Measurements from ENCODE around the gene ADAM12.
"Not testable (repeated sequence)": the region's sequence is repeated elsewhere in the genome, so short reads cannot be mapped to it uniquely, and the experiment has no call there.

ADAM12 gene

GRCh38 chr10:126181626-126182025 lies 206.7 kb downstream of the ADAM12 start:
- TF ChIP-seq, protein P1, sequence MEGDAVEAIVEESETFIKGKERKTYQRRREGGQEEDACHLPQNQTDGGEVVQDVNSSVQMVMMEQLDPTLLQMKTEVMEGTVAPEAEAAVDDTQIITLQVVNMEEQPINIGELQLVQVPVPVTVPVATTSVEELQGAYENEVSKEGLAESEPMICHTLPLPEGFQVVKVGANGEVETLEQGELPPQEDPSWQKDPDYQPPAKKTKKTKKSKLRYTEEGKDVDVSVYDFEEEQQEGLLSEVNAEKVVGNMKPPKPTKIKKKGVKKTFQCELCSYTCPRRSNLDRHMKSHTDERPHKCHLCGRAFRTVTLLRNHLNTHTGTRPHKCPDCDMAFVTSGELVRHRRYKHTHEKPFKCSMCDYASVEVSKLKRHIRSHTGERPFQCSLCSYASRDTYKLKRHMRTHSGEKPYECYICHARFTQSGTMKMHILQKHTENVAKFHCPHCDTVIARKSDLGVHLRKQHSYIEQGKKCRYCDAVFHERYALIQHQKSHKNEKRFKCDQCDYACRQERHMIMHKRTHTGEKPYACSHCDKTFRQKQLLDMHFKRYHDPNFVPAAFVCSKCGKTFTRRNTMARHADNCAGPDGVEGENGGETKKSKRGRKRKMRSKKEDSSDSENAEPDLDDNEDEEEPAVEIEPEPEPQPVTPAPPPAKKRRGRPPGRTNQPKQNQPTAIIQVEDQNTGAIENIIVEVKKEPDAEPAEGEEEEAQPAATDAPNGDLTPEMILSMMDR (IDR thresholded peaks at IDR 0.05; ENCODE audit: low read depth, low read length) = no peak
- no peak for DNase-seq (ENCODE audit: extremely low read depth, low read depth)

DNA sequence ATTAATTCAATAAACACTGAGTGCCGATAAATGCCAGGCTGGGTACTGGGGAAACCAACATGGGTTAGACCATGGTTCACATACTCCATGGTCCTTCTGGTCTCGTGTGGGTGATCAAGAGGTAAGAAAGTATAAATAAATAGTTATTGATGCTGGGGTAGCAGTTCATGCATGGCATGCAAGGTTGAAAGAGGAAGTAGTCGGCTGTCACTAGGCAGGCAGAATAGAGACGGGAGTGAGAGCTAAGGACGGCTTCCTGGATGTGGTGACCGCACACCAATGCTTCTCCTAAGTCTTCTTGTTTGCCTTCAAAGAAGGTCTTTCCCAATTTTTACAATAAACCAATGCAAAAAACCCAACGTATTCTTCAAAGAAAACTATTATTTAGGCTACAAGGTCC lies 208.6 kb downstream of the ADAM12 start:
- TF ChIP-seq, protein P1 (IDR thresholded peaks at IDR 0.05; ENCODE audit: low read depth, low read length) = no peak
- no peak for DNase-seq (ENCODE audit: extremely low read depth, low read depth)

- TF ChIP-seq, protein P1 (IDR thresholded peaks at IDR 0.05; ENCODE audit: low read depth, low read length) = no peak
- peak; percentile 45 for DNase-seq (ENCODE audit: extremely low read depth, low read depth)
Observed at GRCh38 chr10:126177417-126178030, 210.8 kb downstream of the ADAM12 start.

DNA sequence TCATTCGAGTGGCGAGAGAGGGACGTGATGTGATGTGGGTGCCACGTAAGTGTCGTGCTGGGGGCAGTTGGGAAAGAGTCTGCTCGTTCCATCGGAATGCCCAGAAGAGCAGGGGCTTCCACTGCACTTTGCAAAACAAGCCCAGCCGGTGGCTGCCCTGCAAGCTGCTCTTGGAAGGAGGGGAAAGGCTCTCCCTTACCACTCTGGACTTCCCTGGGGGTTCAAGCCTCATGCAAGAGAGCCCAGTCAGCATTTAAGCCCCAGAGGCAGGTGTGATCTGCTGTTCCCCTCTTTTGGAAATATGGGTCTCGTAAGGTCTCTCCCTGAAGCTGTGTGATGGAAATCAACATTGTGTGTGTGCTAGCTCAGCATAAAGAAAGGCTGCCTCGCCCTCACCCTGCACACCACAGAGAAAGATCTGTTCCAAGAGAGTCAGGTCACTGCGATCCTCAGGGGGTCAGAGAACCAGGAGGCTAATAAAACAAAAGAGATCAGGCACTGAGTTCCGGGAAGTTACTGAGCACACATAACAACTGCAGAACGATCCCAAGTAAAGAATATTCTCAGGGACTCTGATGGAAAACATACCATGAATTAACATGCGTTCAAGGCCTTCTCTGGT lies 212.5 kb downstream of the ADAM12 start:
- TF ChIP-seq, protein P1 (IDR thresholded peaks at IDR 0.05; ENCODE audit: low read depth, low read length) = no peak
- DNase-seq (ENCODE audit: extremely low read depth, low read depth) = no peak

GRCh38 chr10:126172755-126173154 lies 215.5 kb downstream of the ADAM12 start:
- not testable (repeated sequence) for DNase-seq (ENCODE audit: extremely low read depth, low read depth)

- DNase-seq (ENCODE audit: extremely low read depth, low read depth) = peak; percentile 85
Observed at GRCh38 chr10:126171555-126171954, 216.7 kb downstream of the ADAM12 start.

GRCh38 chr10:126170776-126171175 lies 217.5 kb downstream of the ADAM12 start:
- TF ChIP-seq, protein P1 (IDR thresholded peaks at IDR 0.05; ENCODE audit: low read depth, low read length) = no peak
- DNase-seq (ENCODE audit: extremely low read depth, low read depth) = no peak

More at GRCh38 chr10:126171555-126171954, 216.7 kb downstream of the ADAM12 start:
- TF ChIP-seq, protein P1 (IDR thresholded peaks at IDR 0.05; ENCODE audit: low read depth, low read length) = no peak

DNA sequence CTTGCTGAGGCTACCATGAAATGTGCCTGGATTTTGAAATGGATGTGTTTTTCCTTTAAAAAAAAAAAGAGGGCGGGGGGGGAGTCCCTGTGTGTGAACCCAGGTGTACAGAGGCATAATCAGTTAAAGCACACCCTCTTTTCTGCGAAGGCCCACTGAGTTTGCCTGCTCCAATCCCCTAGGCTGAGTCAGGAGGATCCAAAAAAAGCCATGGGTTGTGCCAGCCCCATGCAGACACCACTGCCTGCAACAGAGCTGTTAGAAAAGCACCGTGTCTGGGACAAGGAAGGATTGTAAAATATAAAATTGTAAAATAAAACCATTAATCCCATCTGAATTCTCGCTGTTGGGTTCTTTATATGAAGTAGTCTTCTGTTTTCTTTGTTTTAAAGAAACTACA lies 217.9 kb downstream of the ADAM12 start:
- TF ChIP-seq, protein P1 (IDR thresholded peaks at IDR 0.05; ENCODE audit: low read depth, low read length) = no peak
- no peak for DNase-seq (ENCODE audit: extremely low read depth, low read depth)

All from AG09319 (cell line).